ENCODE data around the gene ZNF362.

The ZNF362 gene

GRCh38 chr1:33258788-33259274 is 2.5 kb downstream of the ZNF362 start:
- Histone ChIP-seq H3K9me3 (ENCODE audit: control insufficient read depth, low read length) (no peaks in the 10 kb centered on the region), H3K27me3 (replicated peaks; ENCODE audit: control insufficient read depth, insufficient read depth, low read length) (no peaks in the 10 kb centered on the region), H3K4me1 (ENCODE audit: control insufficient read depth, insufficient read depth, low read length) (peaks cover 19% of the 10 kb centered on the region), H3K9ac (ENCODE audit: low read length) (no peak overlapping the region), H3K4me3 (ENCODE audit: low read length) (no peak overlapping the region), H3K36me3 (ENCODE audit: control insufficient read depth, insufficient read depth, low read length, severe bottlenecking) (peaks cover 5% of the 10 kb centered on the region)
- peak; percentile 6 for DNase-seq (ENCODE audit: low read depth)

GRCh38 chr1:33259879-33260278 is 3.6 kb downstream of the ZNF362 start:
- Histone ChIP-seq H3K27me3 (replicated peaks; ENCODE audit: control insufficient read depth, insufficient read depth, low read length) (no peaks in the 10 kb centered on the region), H3K4me1 (ENCODE audit: control insufficient read depth, insufficient read depth, low read length) (peaks cover 19% of the 10 kb centered on the region)

GRCh38 chr1:33260439-33260838 is 4.1 kb downstream of the ZNF362 start:
- Histone ChIP-seq H3K27me3 (replicated peaks; ENCODE audit: control insufficient read depth, insufficient read depth, low read length) (no peaks in the 10 kb centered on the region), H3K9me3 (ENCODE audit: control insufficient read depth, low read length) (no peaks in the 10 kb centered on the region), H3K4me1 (ENCODE audit: control insufficient read depth, insufficient read depth, low read length) (peaks cover 15% of the 10 kb centered on the region), H3K4me3 (ENCODE audit: low read length) (no peak overlapping the region), H3K36me3 (ENCODE audit: control insufficient read depth, insufficient read depth, low read length, severe bottlenecking) (peaks cover 5% of the 10 kb centered on the region), H3K9ac (ENCODE audit: low read length) (no peak overlapping the region)
- no peak for DNase-seq (ENCODE audit: low read depth)

More at GRCh38 chr1:33259879-33260278, 3.6 kb downstream of the ZNF362 start:
- Histone ChIP-seq H3K9ac (ENCODE audit: low read length) (no peak overlapping the region), H3K4me3 (ENCODE audit: low read length) (no peak overlapping the region), H3K36me3 (ENCODE audit: control insufficient read depth, insufficient read depth, low read length, severe bottlenecking) (peaks cover 5% of the 10 kb centered on the region), H3K9me3 (ENCODE audit: control insufficient read depth, low read length) (no peaks in the 10 kb centered on the region)
- DNase-seq (ENCODE audit: low read depth) = no peak

DNA sequence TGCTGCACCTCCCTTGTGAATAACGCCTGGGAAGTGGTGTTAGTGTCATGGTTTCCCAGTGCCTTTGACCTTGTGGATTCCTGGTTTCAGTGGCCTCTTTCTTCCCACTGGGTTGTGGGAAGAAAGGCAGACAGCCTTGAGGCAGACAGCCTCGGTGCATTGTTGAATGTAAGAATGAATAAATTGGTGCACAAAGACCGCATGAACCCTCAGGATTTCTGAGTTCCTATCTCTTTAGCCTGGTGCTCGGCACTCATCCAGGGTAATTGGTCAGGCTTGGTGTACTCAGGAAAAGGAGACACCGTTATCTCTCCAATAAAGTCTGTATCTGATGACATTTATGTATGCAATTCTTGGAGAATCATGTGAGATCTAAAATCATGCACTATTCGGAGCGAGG is 5.1 kb downstream of the ZNF362 start:
- DNase-seq (ENCODE audit: low read depth) = no peak
- no peaks in the 10 kb centered on the region for H3K9me3 ChIP-seq (ENCODE audit: control insufficient read depth, low read length)
- no peak overlapping the region for H3K4me3 ChIP-seq (ENCODE audit: low read length)
- H3K36me3 ChIP-seq (ENCODE audit: control insufficient read depth, insufficient read depth, low read length, severe bottlenecking) = peaks cover 5% of the 10 kb centered on the region
- H3K27me3 ChIP-seq (replicated peaks; ENCODE audit: control insufficient read depth, insufficient read depth, low read length) = no peaks in the 10 kb centered on the region
- peaks cover 14% of the 10 kb centered on the region for H3K4me1 ChIP-seq (ENCODE audit: control insufficient read depth, insufficient read depth, low read length)
- no peak overlapping the region for H3K9ac ChIP-seq (ENCODE audit: low read length)

DNA sequence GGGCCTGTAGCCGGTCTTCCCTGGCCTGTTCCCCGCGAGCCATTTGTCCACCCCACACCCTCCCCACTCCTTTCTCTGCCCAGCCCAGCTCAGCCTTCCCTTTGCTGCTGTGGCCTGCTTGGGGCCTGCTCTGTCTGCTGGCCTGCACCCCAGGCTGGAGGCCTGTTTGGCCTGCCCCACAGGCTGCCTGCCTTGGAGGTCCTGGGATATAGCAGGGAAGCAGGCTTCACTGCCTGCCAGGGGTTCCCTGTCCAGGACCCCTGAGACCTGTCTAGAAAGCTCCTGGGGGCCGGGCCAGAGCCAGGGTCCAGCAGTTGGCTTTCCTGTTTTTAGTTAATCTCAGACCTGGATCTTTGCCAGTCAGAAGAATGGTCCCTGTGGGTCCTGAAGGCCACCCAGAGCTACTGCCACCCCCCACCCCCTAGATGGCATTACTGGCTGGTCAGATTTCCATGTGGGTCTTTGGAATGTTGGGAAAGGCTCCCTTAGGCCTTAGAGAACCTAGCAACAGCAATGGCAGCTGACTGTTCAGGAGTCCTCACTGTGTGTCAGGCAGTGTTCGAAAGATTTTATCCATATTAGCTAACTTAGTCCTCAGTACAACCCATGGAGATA is 7.7 kb downstream of the ZNF362 start:
- H3K4me3 ChIP-seq (ENCODE audit: low read length) = no peak overlapping the region
- H3K9me3 ChIP-seq (ENCODE audit: control insufficient read depth, low read length) = no peaks in the 10 kb centered on the region
- H3K27me3 ChIP-seq (replicated peaks; ENCODE audit: control insufficient read depth, insufficient read depth, low read length) = no peaks in the 10 kb centered on the region
- H3K36me3 ChIP-seq (ENCODE audit: control insufficient read depth, insufficient read depth, low read length, severe bottlenecking) = peaks cover 5% of the 10 kb centered on the region
- DNase-seq (ENCODE audit: low read depth) = no peak
- H3K9ac ChIP-seq (ENCODE audit: low read length) = no peak overlapping the region
- H3K4me1 ChIP-seq (ENCODE audit: control insufficient read depth, insufficient read depth, low read length) = peaks cover 4% of the 10 kb centered on the region

DNA sequence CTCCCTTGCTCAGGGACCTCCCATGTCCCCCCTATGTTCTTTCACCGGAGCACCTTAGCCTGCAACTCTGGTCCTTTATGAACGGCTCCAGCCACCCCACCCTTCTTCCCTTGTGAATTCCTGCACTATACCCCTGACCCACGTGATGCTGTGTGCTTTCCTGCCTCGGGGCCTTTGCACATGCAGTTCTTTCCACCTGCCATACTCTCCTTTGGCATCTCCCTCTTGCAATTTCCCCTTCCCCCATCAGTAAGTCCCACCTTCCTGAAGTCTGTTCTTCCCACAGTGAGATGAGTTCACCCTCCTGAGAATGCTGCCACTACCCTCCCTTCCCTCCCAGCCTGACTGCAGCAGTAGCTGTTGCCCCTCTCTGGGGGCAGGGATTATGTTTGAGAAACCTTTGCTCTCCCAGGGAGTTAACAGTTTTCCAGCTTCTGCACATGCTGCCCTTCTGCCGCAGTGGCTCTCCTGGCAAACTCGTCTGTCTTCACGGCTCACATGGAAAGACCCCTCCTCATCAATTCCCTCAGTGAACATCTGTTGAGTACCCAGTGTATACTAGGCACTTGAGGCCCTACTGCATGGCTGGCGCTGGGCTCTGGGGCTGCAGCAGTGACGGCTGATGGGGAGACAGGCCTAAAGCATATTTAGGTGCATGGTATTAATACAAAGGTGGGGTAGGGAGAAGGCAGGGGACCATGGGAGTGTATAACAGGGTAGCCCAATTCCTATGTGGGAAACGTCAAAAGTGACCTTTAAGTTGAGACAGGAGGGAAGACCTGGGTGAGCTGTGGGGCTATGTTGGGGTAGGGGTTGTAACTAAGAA is 9.7 kb downstream of the ZNF362 start:
- DNase-seq (ENCODE audit: low read depth) = no peak
- Histone ChIP-seq H3K27me3 (replicated peaks; ENCODE audit: control insufficient read depth, insufficient read depth, low read length) (no peaks in the 10 kb centered on the region), H3K4me1 (ENCODE audit: control insufficient read depth, insufficient read depth, low read length) (peaks cover 8% of the 10 kb centered on the region), H3K4me3 (ENCODE audit: low read length) (no peak overlapping the region), H3K9ac (ENCODE audit: low read length) (no peak overlapping the region), H3K36me3 (ENCODE audit: control insufficient read depth, insufficient read depth, low read length, severe bottlenecking) (peaks cover 13% of the 10 kb centered on the region), H3K9me3 (ENCODE audit: control insufficient read depth, low read length) (no peaks in the 10 kb centered on the region)

GRCh38 chr1:33266766-33267165 is 10.5 kb downstream of the ZNF362 start:
- no peak overlapping the region for H3K9ac ChIP-seq (ENCODE audit: low read length)
- H3K27me3 ChIP-seq (replicated peaks; ENCODE audit: control insufficient read depth, insufficient read depth, low read length) = no peaks in the 10 kb centered on the region
- no peaks in the 10 kb centered on the region for H3K9me3 ChIP-seq (ENCODE audit: control insufficient read depth, low read length)
- peaks cover 13% of the 10 kb centered on the region for H3K36me3 ChIP-seq (ENCODE audit: control insufficient read depth, insufficient read depth, low read length, severe bottlenecking)
- no peak overlapping the region for H3K4me3 ChIP-seq (ENCODE audit: low read length)
- H3K4me1 ChIP-seq (ENCODE audit: control insufficient read depth, insufficient read depth, low read length) = peaks cover 8% of the 10 kb centered on the region
- DNase-seq (ENCODE audit: low read depth) = no peak

- no peak for DNase-seq (ENCODE audit: low read depth)
- no peak overlapping the region for H3K9ac ChIP-seq (ENCODE audit: low read length)
- peaks cover 13% of the 10 kb centered on the region for H3K36me3 ChIP-seq (ENCODE audit: control insufficient read depth, insufficient read depth, low read length, severe bottlenecking)
- no peaks in the 10 kb centered on the region for H3K27me3 ChIP-seq (replicated peaks; ENCODE audit: control insufficient read depth, insufficient read depth, low read length)
- H3K4me1 ChIP-seq (ENCODE audit: control insufficient read depth, insufficient read depth, low read length) = peaks cover 8% of the 10 kb centered on the region
- H3K4me3 ChIP-seq (ENCODE audit: low read length) = no peak overlapping the region
- no peaks in the 10 kb centered on the region for H3K9me3 ChIP-seq (ENCODE audit: control insufficient read depth, low read length)
Observed at GRCh38 chr1:33267468-33268205, 11.3 kb downstream of the ZNF362 start.

GRCh38 chr1:33268457-33268856 is 12.2 kb downstream of the ZNF362 start:
- peaks cover 8% of the 10 kb centered on the region for H3K4me1 ChIP-seq (ENCODE audit: control insufficient read depth, insufficient read depth, low read length)
- no peak overlapping the region for H3K9ac ChIP-seq (ENCODE audit: low read length)
- no peaks in the 10 kb centered on the region for H3K9me3 ChIP-seq (ENCODE audit: control insufficient read depth, low read length)
- H3K36me3 ChIP-seq (ENCODE audit: control insufficient read depth, insufficient read depth, low read length, severe bottlenecking) = peaks cover 9% of the 10 kb centered on the region
- H3K27me3 ChIP-seq (replicated peaks; ENCODE audit: control insufficient read depth, insufficient read depth, low read length) = no peaks in the 10 kb centered on the region
- no peak overlapping the region for H3K4me3 ChIP-seq (ENCODE audit: low read length)
- DNase-seq (ENCODE audit: low read depth) = no peak

- DNase-seq (ENCODE audit: low read depth) = no peak
- H3K9me3 ChIP-seq (ENCODE audit: control insufficient read depth, low read length) = no peaks in the 10 kb centered on the region
- H3K4me1 ChIP-seq (ENCODE audit: control insufficient read depth, insufficient read depth, low read length) = peaks cover 8% of the 10 kb centered on the region
- H3K36me3 ChIP-seq (ENCODE audit: control insufficient read depth, insufficient read depth, low read length, severe bottlenecking) = peaks cover 9% of the 10 kb centered on the region
- no peak overlapping the region for H3K9ac ChIP-seq (ENCODE audit: low read length)
- H3K4me3 ChIP-seq (ENCODE audit: low read length) = no peak overlapping the region
- H3K27me3 ChIP-seq (replicated peaks; ENCODE audit: control insufficient read depth, insufficient read depth, low read length) = no peaks in the 10 kb centered on the region
Observed at GRCh38 chr1:33268927-33269610, 12.8 kb downstream of the ZNF362 start.

GRCh38 chr1:33269621-33270020 is 13.3 kb downstream of the ZNF362 start:
- Histone ChIP-seq H3K9me3 (ENCODE audit: control insufficient read depth, low read length) (no peaks in the 10 kb centered on the region), H3K9ac (ENCODE audit: low read length) (no peak overlapping the region), H3K36me3 (ENCODE audit: control insufficient read depth, insufficient read depth, low read length, severe bottlenecking) (peaks cover 9% of the 10 kb centered on the region), H3K4me1 (ENCODE audit: control insufficient read depth, insufficient read depth, low read length) (peaks cover 8% of the 10 kb centered on the region), H3K27me3 (replicated peaks; ENCODE audit: control insufficient read depth, insufficient read depth, low read length) (no peaks in the 10 kb centered on the region), H3K4me3 (ENCODE audit: low read length) (no peak overlapping the region)
- no peak for DNase-seq (ENCODE audit: low read depth)

Data from adipocyte (in vitro differentiated cells).